Neuronal stem cell (in vitro differentiated cells): Measurements from ENCODE around the gene MACROH2A2.

Source experiments
- DNase-seq: peaks from one replicate; pipeline ENCODE4 v3.0.0-alpha.2; 2013; ENCODE audit warnings: low spot score
- H2AFZ ChIP-seq: one replicate; pipeline ENCODE4 v1.6.1; 2013; ENCODE audit warnings: mild to moderate bottlenecking, low read length, inconsistent platforms
- H2AK5ac ChIP-seq: 2 replicates; pipeline ENCODE4 v1.6.1; 2013; ENCODE audit warnings: low read depth, mild to moderate bottlenecking, inconsistent platforms, low read length, moderate library complexity, mixed read lengths
- H2BK120ac ChIP-seq: 2 replicates; pipeline ENCODE4 v1.6.1; 2013; ENCODE audit warnings: low read depth, mild to moderate bottlenecking, inconsistent platforms, low read length, moderate library complexity, mixed read lengths
- H2BK12ac ChIP-seq: one replicate; pipeline ENCODE4 v1.6.1; 2013; ENCODE audit warnings: low read length, inconsistent platforms
- H2BK15ac ChIP-seq: 2 replicates; pipeline ENCODE4 v1.6.1; 2013; ENCODE audit warnings: mild to moderate bottlenecking, low read length, inconsistent platforms, mixed read lengths
- H2BK5ac ChIP-seq: one replicate; pipeline ENCODE4 v1.6.1; 2013; ENCODE audit warnings: inconsistent platforms, mild to moderate bottlenecking, low read length, moderate library complexity
- H3K14ac ChIP-seq: one replicate; pipeline ENCODE4 v1.6.1; 2013; ENCODE audit warnings: low read length, inconsistent platforms
- H3K18ac ChIP-seq: 2 replicates; pipeline ENCODE4 v1.6.1; 2013; ENCODE audit warnings: low read length, inconsistent platforms
- H3K23ac ChIP-seq: 2 replicates; pipeline ENCODE4 v1.6.1; 2013; ENCODE audit warnings: low read depth, mild to moderate bottlenecking, mixed read lengths, low read length, inconsistent platforms; ENCODE audit not compliant: poor library complexity
- H3K27ac ChIP-seq: replicated peaks from 3 replicates; pipeline ENCODE4 v1.5.1; 2013; ENCODE audit warnings: low read length, inconsistent platforms
- H3K27me3 ChIP-seq, 3 experiments: 2 replicates each; pipeline ENCODE4 v1.6.1; 2013; ENCODE audit warnings: low read length in 3 of 3, mild to moderate bottlenecking in 2 of 3, inconsistent platforms in 1 of 3, low read depth in 1 of 3, mixed read lengths in 1 of 3, moderate library complexity in 1 of 3; ENCODE audit not compliant: control insufficient read depth in 3 of 3, insufficient read depth in 3 of 3
- H3K36me3 ChIP-seq, 2 donors: replicated peaks in 1 of 2; 2 replicates each; pipeline ENCODE4 v1.6.1; 2013; ENCODE audit warnings: low read length in 2 of 2; ENCODE audit not compliant: control insufficient read depth in 2 of 2, insufficient read depth in 2 of 2
- H3K4ac ChIP-seq: 2 replicates; pipeline ENCODE4 v1.6.1; 2013; ENCODE audit warnings: inconsistent platforms, mild to moderate bottlenecking, low read length, moderate library complexity
- H3K4me1 ChIP-seq, 2 donors: 1 replicate in 1 of 2; 2 replicates in 1 of 2; pipeline ENCODE4 v1.6.1; 2013; ENCODE audit warnings: low read length in 2 of 2, low read depth in 1 of 2; ENCODE audit not compliant: control insufficient read depth in 2 of 2, insufficient read depth in 1 of 2
- H3K4me2 ChIP-seq: one replicate; pipeline ENCODE4 v1.6.1; 2013; ENCODE audit warnings: mild to moderate bottlenecking, low read length, inconsistent platforms; ENCODE audit not compliant: insufficient read depth, poor library complexity, severe bottlenecking
- H3K4me3 ChIP-seq, 2 donors: 2 replicates each; pipeline ENCODE4 v1.5.1; 2013; ENCODE audit warnings: low read length in 2 of 2, mild to moderate bottlenecking in 2 of 2, inconsistent platforms in 1 of 2, moderate library complexity in 1 of 2
- H3K79me1 ChIP-seq: one replicate; pipeline ENCODE4 v1.6.1; 2013; ENCODE audit warnings: low read depth, mild to moderate bottlenecking, inconsistent platforms, low read length, moderate library complexity
- H3K9ac ChIP-seq: one replicate; pipeline ENCODE4 v1.6.1; 2013; ENCODE audit warnings: mild to moderate bottlenecking, low read depth, low read length, inconsistent platforms; ENCODE audit not compliant: poor library complexity
- H3K9me3 ChIP-seq, 2 donors: replicated peaks in 1 of 2; 2 replicates each; pipeline versions ENCODE3 to v1.6.1; 2013; ENCODE audit warnings: low read length in 2 of 2, mild to moderate bottlenecking in 2 of 2, inconsistent platforms in 1 of 2, low read depth in 1 of 2, mixed read lengths in 1 of 2, moderate library complexity in 1 of 2; ENCODE audit not compliant: control insufficient read depth in 2 of 2, insufficient read depth in 1 of 2
- H4K8ac ChIP-seq: one replicate; pipeline ENCODE4 v1.6.1; 2013; ENCODE audit warnings: low read depth, mild to moderate bottlenecking, inconsistent platforms, low read length, moderate library complexity
- H4K91ac ChIP-seq: one replicate; pipeline ENCODE4 v1.6.1; 2013; ENCODE audit warnings: low read length, low read depth, mild to moderate bottlenecking, inconsistent platforms; ENCODE audit not compliant: poor library complexity
- WGBS, 2 donors: extraction: QIAGEN DNeasy Blood & Tissue Kit; methylation state at CpG; one replicate each; pipeline ENCODE4 v1.1.7; 2013; ENCODE audit warnings: missing lambda C conversion rate in 2 of 2, mixed read lengths in 1 of 2; ENCODE audit not compliant: insufficient read length in 2 of 2, insufficient replicate concordance in 1 of 2; ENCODE audit errors: extremely low coverage in 2 of 2; 5-methylcytosine and 5-hydroxymethylcytosine counted together

The MACROH2A2 gene

DNA sequence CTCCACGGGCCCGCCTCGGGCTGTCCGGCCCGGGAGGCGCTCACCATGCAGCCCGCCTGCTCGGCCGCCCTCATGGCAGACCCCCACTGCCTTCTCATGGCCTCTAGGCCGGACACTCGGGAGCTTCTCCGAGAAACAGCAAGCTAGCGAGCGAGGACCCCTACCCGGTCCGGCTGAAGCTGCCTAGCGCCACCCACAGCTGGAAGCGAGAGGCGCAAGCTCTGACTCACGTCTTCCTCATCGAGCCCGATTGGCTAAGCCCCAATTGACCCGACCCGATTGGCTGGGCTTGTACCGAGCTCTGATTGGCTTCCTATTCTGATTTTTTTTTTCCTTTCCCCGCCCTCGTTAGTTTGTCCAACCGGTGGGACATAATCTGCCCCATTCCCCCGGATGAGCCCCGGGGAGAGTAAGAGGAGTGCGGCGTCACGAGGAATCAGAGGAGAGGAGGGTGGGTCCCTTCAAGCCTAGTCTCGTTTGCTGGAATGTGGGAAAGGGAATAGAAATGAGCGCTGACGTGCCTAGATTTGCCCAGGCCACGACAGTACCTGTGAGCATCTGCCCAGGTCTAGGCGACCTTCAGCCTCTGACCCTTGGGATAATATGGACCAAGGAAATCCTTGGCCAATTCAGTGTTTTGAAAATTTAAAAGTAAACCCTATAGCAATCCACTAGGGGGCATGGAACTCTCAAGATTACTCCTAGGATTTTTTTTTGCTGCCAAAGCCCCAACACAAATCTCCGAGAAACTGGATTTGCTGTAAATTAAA is 94.0 kb downstream of the MACROH2A2 start, which contains the start of gene TYSND1:
TYSND1 (minus strand) TSS at position 212 of the 770 bp plus-strand sequence; CDS start at position 98, 114 bp downstream.
- peak within 1 kb of the TSS; percentile 93 for H3K4me2 ChIP-seq
- peak within 1 kb of the TSS; percentile 83 to 85 for H3K4me3 ChIP-seq
- H2AK5ac ChIP-seq, result peak within 1 kb of the TSS; percentile 78
- peak within 1 kb of the TSS; percentile 97 for H3K9ac ChIP-seq
- peak within 1 kb of the TSS; percentile 86 for H3K27ac ChIP-seq
- H3K14ac ChIP-seq, result peak within 1 kb of the TSS; percentile 98
- H3K18ac ChIP-seq, result peak within 1 kb of the TSS; percentile 98
- H3K4me1 ChIP-seq, result peaks cover 5 to 8% of the 10 kb centered on the region in 2 donors
- peak within 1 kb of the TSS; percentile 66 for H3K23ac ChIP-seq
- no peak within 1 kb of the TSS for H4K91ac ChIP-seq
- peaks cover 0 to 1% of the 10 kb centered on the region in 2 donors for H3K9me3 ChIP-seq
- H3K79me1 ChIP-seq, result no peaks in the 10 kb centered on the region
- peak within 1 kb of the TSS; percentile 92 for H2AFZ ChIP-seq
- H3K36me3 ChIP-seq, result peaks cover 15 to 36% of the 10 kb centered on the region in 2 donors
- peak; percentile 97 for DNase-seq
- peak within 1 kb of the TSS; percentile 69 for H3K4ac ChIP-seq
- H2BK15ac ChIP-seq, result peak within 1 kb of the TSS; percentile 90
- H2BK5ac ChIP-seq, result peak within 1 kb of the TSS; percentile 94
- WGBS, 2 donors, result no CpG with 5 or more reads among the region's 39 CpGs
- H3K27me3 ChIP-seq, result no peaks in the 10 kb centered on the region
- H4K8ac ChIP-seq, result peak within 1 kb of the TSS; percentile 92
- H2BK120ac ChIP-seq, result peak within 1 kb of the TSS; percentile 88
- H2BK12ac ChIP-seq, result peak within 1 kb of the TSS; percentile 66

DNA sequence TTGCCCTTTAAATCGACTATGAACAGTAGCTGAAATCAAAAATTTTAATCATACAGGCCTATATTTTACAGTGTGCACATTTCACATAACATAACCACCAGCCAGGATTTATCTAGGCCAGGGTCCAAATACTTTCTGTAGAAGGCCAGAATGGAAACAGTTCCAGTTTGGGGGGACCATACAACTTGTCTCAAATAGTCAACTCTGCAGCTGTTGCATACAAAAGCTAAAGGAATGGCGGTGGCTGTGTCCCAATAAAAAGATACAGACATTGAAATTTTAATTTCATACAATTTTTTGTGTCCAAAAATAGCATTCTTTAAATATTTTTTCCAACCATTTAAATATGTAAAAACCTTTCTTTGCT is 94.6 kb downstream of the MACROH2A2 start:
- Histone ChIP-seq H3K27ac (peak overlapping the region; percentile 72), H4K8ac (no peak overlapping the region), H3K9me3 (peaks cover 0 to 1% of the 10 kb centered on the region in 2 donors), H3K4me3 (peak overlapping the region in 1 of 2 donors; percentile 46), H3K79me1 (no peaks in the 10 kb centered on the region), H3K4me2 (no peak overlapping the region), H2AFZ (peak overlapping the region; percentile 73), H2BK15ac (no peak overlapping the region), H3K36me3 (peaks cover 18 to 41% of the 10 kb centered on the region in 2 donors), H2BK12ac (no peak overlapping the region), H3K27me3 (no peaks in the 10 kb centered on the region), H3K23ac (no peak overlapping the region), H2BK5ac (no peak overlapping the region), H3K4ac (no peak overlapping the region), H2AK5ac (no peak overlapping the region), H3K18ac (no peak overlapping the region), H3K9ac (no peak overlapping the region), H3K14ac (no peak overlapping the region), H3K4me1 (peaks cover 5 to 8% of the 10 kb centered on the region in 2 donors), H2BK120ac (no peak overlapping the region), H4K91ac (no peak overlapping the region)
- DNase-seq, result no peak
- WGBS, 2 donors, result no CpG with 5 or more reads among the region's 2 CpGs

DNA sequence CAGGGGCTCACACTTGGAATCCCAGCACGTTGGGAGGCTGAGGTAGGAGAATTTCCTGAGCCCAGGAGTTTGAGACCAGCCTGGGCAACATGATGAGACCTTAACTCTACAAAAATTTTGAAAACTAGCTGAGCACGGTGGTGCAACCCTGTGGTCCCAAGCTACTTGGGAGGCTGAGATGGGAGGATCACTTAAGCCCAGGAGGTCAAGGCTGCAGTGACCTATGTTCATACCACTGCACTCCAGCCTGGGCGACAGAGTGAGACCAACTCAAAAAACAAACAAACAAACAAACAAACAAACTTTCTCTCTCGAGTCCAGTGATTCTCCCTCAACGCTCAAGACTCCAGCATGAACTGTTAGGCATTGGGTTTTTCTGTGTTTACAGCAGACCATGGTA is 95.9 kb downstream of the MACROH2A2 start:
- peaks cover 18 to 54% of the 10 kb centered on the region in 2 donors for H3K36me3 ChIP-seq
- H2BK120ac ChIP-seq, result no peak overlapping the region
- WGBS, 2 donors, result no CpG with 5 or more reads among the region's 5 CpGs
- no peak overlapping the region for H4K8ac ChIP-seq
- no peak overlapping the region for H3K18ac ChIP-seq
- peaks cover 5 to 8% of the 10 kb centered on the region in 2 donors for H3K4me1 ChIP-seq
- no peak for DNase-seq
- H2BK5ac ChIP-seq, result no peak overlapping the region
- no peak overlapping the region for H3K4me3 ChIP-seq
- H2AK5ac ChIP-seq, result no peak overlapping the region
- peaks cover 0 to 1% of the 10 kb centered on the region in 2 donors for H3K9me3 ChIP-seq
- H3K4ac ChIP-seq, result no peak overlapping the region
- no peak overlapping the region for H3K23ac ChIP-seq
- H2AFZ ChIP-seq, result no peak overlapping the region
- H3K27me3 ChIP-seq, result no peaks in the 10 kb centered on the region
- no peak overlapping the region for H2BK12ac ChIP-seq
- no peak overlapping the region for H3K4me2 ChIP-seq
- no peak overlapping the region for H3K27ac ChIP-seq
- H4K91ac ChIP-seq, result no peak overlapping the region
- no peak overlapping the region for H3K9ac ChIP-seq
- H3K79me1 ChIP-seq, result no peaks in the 10 kb centered on the region
- no peak overlapping the region for H2BK15ac ChIP-seq
- no peak overlapping the region for H3K14ac ChIP-seq

DNA sequence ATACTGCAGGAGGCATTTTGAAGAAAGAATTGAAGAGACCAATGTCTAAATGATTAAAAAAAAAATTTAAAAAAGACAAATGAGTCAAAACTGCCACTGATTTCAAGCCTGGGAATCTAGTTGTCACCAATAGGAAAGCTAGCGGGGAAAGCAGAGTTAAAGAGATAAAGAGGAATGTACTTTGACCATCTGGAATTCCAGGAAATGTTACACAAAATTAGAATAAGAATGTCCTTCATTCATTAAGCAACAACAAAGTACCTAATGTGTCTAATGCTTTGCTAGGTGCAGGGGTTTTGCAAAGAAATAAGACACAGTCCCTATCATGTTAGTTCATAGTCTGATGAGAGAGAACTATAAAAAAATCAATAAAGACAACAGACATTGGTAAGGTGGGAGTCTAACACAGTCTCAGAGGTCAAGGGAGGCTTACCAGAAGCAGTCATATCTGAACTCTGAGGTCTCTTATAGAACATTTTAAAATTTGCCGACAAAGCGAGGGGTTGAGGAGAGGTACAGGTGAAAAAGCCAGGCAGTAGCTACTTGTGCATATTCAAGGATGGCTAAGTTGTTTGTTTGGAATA is 102.7 kb downstream of the MACROH2A2 start:
- no CpG with 5 or more reads among the region's 3 CpGs for WGBS, 2 donors
- H3K36me3 ChIP-seq, result peaks cover 12 to 99% of the 10 kb centered on the region in 2 donors

More for the DNA sequence above, 102.7 kb downstream of the MACROH2A2 start:
- no peak overlapping the region for H3K9ac ChIP-seq
- no peak overlapping the region for H3K23ac ChIP-seq
- H4K8ac ChIP-seq, result no peak overlapping the region
- H3K27ac ChIP-seq, result no peak overlapping the region
- H3K27me3 ChIP-seq, result no peaks in the 10 kb centered on the region
- no peak overlapping the region for H3K14ac ChIP-seq
- no peak overlapping the region for H2AK5ac ChIP-seq
- no peaks in the 10 kb centered on the region for H3K9me3 ChIP-seq
- no peak for DNase-seq
- H2BK15ac ChIP-seq, result no peak overlapping the region
- H2BK120ac ChIP-seq, result no peak overlapping the region
- H3K4me1 ChIP-seq, result peaks cover 0 to 7% of the 10 kb centered on the region in 2 donors
- no peak overlapping the region for H3K4ac ChIP-seq
- no peaks in the 10 kb centered on the region for H3K79me1 ChIP-seq
- no peak overlapping the region for H2BK12ac ChIP-seq
- no peak overlapping the region for H2BK5ac ChIP-seq
- H2AFZ ChIP-seq, result no peak overlapping the region
- no peak overlapping the region for H4K91ac ChIP-seq
- H3K18ac ChIP-seq, result no peak overlapping the region
- H3K4me2 ChIP-seq, result no peak overlapping the region
- no peak overlapping the region for H3K4me3 ChIP-seq
